Activated CD8-positive, alpha-beta memory T cell treated with anti-CD3 and anti-CD28 coated beads for 4 hours (primary cell): ENCODE measurements around the gene HK2.
A peak's percentile ranks its signal among the peaks of the same experiment; 100 is the strongest.

Source experiments
- DNase-seq, 2 donors: peaks; one replicate each; pipeline ENCODE4 v3.0.0-alpha.2; 2020; ENCODE audit warnings: low read depth in 2 of 2

The HK2 gene

DNA sequence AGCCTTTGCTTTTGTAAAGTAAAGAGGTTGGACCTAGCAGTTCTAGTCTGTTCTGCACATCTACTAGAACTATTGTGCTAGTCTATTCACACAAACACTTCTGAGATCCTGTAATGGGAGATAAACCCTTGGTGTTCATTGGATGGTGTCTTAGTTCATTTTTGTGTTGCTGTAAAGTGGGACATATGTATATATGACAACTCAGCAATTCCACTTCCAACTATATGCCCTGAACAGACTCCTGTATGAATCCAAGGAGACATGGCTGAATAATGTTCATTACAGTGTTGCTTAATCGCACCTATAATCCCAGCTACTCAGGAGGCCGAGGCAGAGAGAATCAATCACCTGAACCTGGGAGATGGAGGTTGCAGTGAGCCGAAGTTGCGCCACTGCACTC lies 23.3 kb downstream of the HK2 start:
- DNase-seq: no peak

- DNase-seq: no peak
Observed at GRCh38 chr2:74857725-74858124, 23.8 kb downstream of the HK2 start.

- DNase-seq: no peak
Observed at GRCh38 chr2:74858281-74858680, 24.4 kb downstream of the HK2 start.

GRCh38 chr2:74860079-74860478 lies 26.2 kb downstream of the HK2 start:
- DNase-seq: no peak

- no peak for DNase-seq
Observed at GRCh38 chr2:74860521-74860920, 26.6 kb downstream of the HK2 start.

- DNase-seq: no peak
Observed at GRCh38 chr2:74861531-74861930, 27.6 kb downstream of the HK2 start.

- no peak for DNase-seq
Observed at GRCh38 chr2:74862020-74862964, 28.4 kb downstream of the HK2 start.

DNA sequence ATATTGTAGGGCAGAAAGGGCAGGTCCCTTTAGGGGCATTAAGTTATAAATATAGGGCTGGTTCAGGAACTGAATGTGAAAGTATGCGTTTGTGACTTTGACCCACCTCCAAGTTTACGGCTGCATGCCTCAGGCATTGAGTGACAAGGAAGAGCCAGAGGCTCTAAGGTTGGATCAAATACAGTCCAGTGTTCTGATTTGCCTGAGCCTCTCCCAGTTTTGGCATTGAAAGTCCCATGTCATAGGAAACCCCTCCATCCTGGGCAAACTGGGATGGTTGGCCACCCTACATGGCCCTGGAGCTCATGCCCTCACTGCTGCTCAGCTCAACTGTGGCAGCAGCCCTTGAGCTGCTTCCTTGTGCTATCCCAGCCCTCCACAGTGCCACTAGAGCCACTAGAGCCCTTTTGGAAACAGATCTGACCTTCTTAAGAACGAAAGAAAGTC lies 29.9 kb downstream of the HK2 start:
- DNase-seq: no peak

DNA sequence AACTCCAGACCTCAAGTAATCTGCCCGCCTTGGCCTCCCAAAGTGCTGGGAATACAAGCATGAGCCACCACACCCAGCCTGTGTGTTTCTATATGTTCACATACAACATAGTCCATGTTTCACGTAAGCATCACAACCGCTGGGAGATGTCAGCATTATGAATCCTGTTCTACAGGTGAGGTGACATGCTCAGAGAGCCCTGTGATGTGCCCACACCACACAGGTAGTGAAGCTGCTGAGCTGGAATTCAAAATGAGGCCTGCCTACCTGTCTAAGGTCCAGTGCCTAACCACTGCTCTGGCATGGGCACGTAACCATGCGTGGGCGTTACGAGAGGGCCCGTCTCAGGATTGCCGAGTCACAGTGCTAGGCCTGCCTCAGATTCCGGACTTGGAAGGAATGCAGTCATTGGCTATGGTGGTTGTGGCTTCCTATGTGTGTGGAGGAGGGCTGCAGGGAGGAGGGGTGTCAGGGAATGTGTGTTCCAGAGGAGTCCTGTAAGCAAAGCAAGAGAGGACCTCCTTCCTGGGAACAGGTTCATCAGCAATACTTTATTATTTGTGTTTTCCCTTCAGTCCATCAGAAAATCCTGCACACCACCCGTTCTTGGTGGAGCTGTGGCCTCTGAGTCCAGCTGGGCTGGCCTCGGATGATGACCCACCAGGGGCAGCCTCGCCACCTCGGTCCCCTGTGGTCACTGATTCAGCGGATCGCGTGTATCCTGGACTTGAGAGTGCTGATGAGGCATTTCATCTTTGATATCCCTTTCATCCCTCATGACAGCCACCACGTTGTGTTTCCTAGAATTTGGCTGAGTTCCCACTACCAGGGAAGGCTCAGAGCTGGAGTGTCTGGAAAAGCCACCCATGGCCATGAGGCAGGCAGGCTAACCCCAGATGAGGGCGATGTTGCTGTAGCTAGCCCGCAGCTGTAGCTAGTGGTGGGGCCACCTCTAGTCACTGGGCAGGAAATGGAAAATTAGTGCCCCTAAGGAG lies 31.1 kb downstream of the HK2 start:
- DNase-seq: no peak

GRCh38 chr2:74865770-74866674 lies 32.1 kb downstream of the HK2 start:
- DNase-seq: no peak

- DNase-seq: no peak
Observed at GRCh38 chr2:74867841-74868658, 34.1 kb downstream of the HK2 start.

DNA sequence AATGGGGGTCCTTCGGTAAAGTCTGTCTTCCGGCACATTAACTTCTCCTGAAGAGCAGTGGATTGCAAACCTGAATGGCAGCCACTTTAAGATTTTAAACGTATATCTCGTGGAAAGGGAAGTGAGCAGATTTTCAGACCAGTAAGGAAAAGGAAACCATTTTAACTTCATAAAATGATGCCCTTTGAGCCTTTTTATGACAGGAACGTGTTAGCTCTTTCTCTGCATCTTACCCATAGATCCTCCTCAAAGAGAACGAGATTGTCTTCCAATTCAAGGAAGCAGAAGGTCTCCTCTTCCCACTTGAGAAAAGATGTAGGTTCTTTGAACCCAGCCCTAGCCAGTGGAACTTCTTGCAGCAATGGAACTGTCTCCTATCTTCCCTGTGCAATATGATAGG lies 35.6 kb downstream of the HK2 start:
- DNase-seq: no peak

DNA sequence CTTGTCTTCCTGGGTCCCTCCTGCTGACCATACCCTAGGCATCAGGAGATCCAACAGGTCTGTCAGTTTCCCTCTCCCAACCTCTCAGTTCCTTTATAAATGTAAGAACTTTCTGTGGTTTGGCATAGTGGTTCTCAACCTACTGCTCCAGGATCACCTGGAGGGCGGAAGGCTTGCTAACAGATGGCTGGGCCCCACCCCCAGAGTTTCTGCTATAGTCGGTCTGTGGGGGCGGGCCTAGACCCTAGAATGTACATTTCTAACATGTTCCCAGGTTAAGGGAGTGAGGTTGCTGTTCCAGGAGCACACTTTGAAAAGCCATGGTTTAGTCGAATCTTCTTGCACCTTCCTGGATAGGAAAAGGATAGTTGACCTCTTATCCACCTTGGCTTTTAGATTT lies 37.0 kb downstream of the HK2 start:
- DNase-seq: no peak

DNA sequence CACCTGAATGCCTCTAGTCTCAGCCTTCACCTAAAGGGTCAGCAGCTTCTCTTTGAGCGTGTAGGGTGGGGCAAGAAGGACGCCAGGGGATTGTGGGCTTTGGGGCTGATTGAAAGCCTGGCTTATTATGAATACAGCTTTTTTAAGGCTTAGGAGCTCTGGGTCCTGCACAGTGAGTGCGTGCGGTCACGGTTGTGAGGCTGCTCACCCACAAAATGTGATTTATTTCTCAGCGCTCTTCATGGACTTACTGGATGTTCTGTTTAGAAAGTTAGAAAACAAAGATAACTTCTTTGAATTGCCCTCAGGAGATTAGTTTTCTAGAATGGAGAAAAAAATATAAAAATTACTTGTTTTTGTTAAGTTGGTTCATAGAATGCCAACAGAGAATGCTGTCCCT lies 37.5 kb downstream of the HK2 start:
- no peak for DNase-seq

DNA sequence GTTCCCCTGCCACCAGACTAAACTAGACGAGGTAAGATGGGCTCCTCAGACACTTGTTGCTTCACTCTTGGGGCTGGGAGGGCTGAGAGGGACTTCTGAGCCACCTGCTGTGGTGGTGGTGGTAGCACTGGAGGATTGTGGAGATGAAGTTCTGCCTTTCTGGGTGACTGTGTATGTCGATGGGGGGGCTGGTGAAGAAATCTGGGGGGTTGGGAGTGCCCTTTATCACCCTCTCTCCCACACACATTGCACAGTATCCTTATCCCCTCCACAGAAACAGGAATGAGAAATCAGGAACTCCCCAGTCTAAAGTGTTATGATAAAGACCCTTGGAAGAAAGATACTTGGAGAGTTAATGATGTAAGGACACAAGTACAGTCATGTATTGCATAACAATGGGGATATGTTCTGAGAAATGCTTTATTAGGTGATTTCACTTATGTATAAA lies 38.5 kb downstream of the HK2 start:
- DNase-seq: no peak

- no peak for DNase-seq
Observed at GRCh38 chr2:74873012-74873665, 39.2 kb downstream of the HK2 start.

DNA sequence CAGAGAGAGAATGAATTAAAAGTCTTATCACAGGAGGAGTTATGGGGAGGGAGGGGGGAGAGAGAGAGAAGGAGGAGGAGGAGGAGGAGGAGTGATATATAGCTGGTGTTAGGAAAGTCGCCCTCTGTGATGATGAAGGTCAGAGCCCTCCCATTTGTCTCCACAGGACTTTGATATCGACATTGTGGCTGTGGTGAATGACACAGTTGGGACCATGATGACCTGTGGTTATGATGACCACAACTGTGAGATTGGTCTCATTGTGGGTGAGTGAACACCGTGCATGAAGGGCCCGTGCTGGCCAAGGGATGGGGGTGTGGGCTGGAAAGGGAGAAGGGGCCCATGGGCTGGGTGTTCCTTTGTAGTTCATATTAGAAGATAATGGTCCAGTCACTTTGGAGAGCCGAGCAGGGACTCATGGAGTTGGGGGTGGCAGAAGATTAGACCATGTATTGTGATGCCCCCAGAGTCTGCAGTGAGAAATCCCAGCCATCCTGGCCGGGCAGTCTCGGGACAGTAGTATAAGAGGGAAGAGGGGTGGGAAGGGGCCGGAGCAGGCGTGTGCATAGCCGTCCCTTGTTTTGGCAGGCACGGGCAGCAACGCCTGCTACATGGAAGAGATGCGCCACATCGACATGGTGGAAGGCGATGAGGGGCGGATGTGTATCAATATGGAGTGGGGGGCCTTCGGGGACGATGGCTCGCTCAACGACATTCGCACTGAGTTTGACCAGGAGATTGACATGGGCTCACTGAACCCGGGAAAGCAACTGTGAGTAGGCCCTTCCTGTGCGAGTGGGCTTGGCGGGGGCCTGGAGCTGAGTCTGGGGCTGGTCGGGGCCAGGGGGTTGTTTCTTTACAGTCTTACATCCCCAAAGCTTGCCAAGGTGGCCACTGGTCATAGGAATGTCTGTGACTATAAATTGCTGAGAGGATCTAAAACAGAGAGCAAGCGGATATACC lies 40.0 kb downstream of the HK2 start:
- no peak for DNase-seq

DNA sequence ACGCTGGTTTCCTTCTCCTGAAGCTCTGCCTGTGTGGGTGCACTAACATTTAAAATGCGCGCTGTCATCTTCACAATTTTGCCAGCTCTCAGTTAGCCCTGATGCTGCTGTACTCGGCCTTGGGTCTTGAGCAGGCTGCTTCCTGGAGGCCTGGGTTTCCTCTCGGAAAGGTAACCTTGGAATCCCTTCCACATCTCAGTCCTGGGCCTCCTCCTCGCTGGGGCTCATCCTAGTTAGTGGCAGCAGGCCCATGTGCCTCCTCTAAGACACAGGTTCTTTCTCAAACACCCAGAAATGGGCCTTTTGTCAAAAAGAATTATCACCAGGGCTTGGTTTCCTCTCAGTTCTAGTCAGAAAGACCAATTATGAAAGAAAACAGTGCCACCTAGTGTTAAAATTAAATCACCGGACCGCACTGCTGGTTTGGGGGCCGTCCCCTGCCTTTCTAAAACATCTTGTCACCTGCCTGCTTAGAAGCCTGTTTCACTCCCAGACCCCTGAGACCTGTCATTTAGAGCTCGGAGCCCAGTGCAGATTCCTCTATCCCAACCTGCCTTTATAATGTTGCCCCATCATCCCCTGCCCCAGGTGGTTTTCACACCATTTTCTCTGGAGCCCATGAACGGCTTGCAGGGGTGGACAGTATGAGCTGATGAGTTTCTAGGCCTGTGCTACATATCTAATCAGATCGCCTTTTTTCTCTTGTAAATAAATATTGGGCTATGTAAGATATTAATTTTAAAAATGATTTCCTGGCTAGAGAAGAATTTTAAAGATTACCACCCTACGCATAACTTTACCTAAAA lies 42.4 kb downstream of the HK2 start:
- DNase-seq: peak; percentile 4 to 13
